Measurements from ENCODE around the gene ADAMTS12.

Gene ADAMTS12

GRCh38 chr5:33631786-33632185, 260.0 kb downstream of the ADAMTS12 start:
- ATAC-seq: no peak
- TF ChIP-seq ZNF70 (CRISPR knock-in tag; IDR thresholded peaks at IDR 0.05) (no peak), RARB (CRISPR knock-in tag; IDR thresholded peaks at IDR 0.05) (no peak), SNAI2 (CRISPR knock-in tag; IDR thresholded peaks at IDR 0.05) (no peak), ZNF565 (CRISPR knock-in tag; conservative IDR thresholded peaks at IDR 0.05; ENCODE audit: low read depth) (no peak), BACH2 (CRISPR knock-in tag; IDR thresholded peaks at IDR 0.05; ENCODE audit: borderline replicate concordance) (no peak), ISL1 (CRISPR knock-in tag; IDR thresholded peaks at IDR 0.05) (no peak), CREB5 (CRISPR knock-in tag; IDR thresholded peaks at IDR 0.05; ENCODE audit: low read depth) (no peak), ZFP30 (CRISPR knock-in tag; IDR thresholded peaks at IDR 0.05) (no peak), ZC3H10 (CRISPR knock-in tag; IDR thresholded peaks at IDR 0.05) (no peak)
- TF ChIP-seq, protein P1, sequence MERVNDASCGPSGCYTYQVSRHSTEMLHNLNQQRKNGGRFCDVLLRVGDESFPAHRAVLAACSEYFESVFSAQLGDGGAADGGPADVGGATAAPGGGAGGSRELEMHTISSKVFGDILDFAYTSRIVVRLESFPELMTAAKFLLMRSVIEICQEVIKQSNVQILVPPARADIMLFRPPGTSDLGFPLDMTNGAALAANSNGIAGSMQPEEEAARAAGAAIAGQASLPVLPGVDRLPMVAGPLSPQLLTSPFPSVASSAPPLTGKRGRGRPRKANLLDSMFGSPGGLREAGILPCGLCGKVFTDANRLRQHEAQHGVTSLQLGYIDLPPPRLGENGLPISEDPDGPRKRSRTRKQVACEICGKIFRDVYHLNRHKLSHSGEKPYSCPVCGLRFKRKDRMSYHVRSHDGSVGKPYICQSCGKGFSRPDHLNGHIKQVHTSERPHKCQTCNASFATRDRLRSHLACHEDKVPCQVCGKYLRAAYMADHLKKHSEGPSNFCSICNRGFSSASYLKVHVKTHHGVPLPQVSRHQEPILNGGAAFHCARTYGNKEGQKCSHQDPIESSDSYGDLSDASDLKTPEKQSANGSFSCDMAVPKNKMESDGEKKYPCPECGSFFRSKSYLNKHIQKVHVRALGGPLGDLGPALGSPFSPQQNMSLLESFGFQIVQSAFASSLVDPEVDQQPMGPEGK (CRISPR knock-in tag; IDR thresholded peaks at IDR 0.05; ENCODE audit: borderline replicate concordance): no peak

GRCh38 chr5:33631139-33631538, 260.7 kb downstream of the ADAMTS12 start:
- ATAC-seq: no peak
- TF ChIP-seq CSDC2 (CRISPR knock-in tag; IDR thresholded peaks at IDR 0.05): no peak
- TF ChIP-seq ISL1 (CRISPR knock-in tag; IDR thresholded peaks at IDR 0.05): no peak
- TF ChIP-seq, protein P2, sequence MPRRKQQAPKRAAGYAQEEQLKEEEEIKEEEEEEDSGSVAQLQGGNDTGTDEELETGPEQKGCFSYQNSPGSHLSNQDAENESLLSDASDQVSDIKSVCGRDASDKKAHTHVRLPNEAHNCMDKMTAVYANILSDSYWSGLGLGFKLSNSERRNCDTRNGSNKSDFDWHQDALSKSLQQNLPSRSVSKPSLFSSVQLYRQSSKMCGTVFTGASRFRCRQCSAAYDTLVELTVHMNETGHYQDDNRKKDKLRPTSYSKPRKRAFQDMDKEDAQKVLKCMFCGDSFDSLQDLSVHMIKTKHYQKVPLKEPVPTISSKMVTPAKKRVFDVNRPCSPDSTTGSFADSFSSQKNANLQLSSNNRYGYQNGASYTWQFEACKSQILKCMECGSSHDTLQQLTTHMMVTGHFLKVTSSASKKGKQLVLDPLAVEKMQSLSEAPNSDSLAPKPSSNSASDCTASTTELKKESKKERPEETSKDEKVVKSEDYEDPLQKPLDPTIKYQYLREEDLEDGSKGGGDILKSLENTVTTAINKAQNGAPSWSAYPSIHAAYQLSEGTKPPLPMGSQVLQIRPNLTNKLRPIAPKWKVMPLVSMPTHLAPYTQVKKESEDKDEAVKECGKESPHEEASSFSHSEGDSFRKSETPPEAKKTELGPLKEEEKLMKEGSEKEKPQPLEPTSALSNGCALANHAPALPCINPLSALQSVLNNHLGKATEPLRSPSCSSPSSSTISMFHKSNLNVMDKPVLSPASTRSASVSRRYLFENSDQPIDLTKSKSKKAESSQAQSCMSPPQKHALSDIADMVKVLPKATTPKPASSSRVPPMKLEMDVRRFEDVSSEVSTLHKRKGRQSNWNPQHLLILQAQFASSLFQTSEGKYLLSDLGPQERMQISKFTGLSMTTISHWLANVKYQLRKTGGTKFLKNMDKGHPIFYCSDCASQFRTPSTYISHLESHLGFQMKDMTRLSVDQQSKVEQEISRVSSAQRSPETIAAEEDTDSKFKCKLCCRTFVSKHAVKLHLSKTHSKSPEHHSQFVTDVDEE (CRISPR knock-in tag; IDR thresholded peaks at IDR 0.05): no peak
- TF ChIP-seq OSR1 (CRISPR knock-in tag; IDR thresholded peaks at IDR 0.05): no peak
- no peak for TF ChIP-seq ZFP3 (CRISPR knock-in tag; IDR thresholded peaks at IDR 0.05)
- TF ChIP-seq, protein P3, sequence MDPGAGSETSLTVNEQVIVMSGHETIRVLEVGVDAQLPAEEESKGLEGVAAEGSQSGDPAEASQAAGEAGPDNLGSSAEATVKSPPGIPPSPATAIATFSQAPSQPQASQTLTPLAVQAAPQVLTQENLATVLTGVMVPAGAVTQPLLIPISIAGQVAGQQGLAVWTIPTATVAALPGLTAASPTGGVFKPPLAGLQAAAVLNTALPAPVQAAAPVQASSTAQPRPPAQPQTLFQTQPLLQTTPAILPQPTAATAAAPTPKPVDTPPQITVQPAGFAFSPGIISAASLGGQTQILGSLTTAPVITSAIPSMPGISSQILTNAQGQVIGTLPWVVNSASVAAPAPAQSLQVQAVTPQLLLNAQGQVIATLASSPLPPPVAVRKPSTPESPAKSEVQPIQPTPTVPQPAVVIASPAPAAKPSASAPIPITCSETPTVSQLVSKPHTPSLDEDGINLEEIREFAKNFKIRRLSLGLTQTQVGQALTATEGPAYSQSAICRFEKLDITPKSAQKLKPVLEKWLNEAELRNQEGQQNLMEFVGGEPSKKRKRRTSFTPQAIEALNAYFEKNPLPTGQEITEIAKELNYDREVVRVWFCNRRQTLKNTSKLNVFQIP (CRISPR knock-in tag; IDR thresholded peaks at IDR 0.05; ENCODE audit: borderline replicate concordance, low read depth): no peak
- no peak for TF ChIP-seq TOX (CRISPR knock-in tag; IDR thresholded peaks at IDR 0.05; ENCODE audit: borderline replicate concordance)
- TF ChIP-seq, protein P1 (CRISPR knock-in tag; IDR thresholded peaks at IDR 0.05; ENCODE audit: borderline replicate concordance): no peak

- no peak for ATAC-seq
- TF ChIP-seq BACH2 (CRISPR knock-in tag; IDR thresholded peaks at IDR 0.05; ENCODE audit: borderline replicate concordance): no peak
- TF ChIP-seq PPARA (CRISPR knock-in tag; IDR thresholded peaks at IDR 0.05; ENCODE audit: borderline replicate concordance): no peak
- TF ChIP-seq TCF4 (CRISPR knock-in tag; IDR thresholded peaks at IDR 0.05; ENCODE audit: borderline replicate concordance): no peak
- TF ChIP-seq CREB5 (CRISPR knock-in tag; IDR thresholded peaks at IDR 0.05; ENCODE audit: low read depth): no peak
- TF ChIP-seq ZNF70 (CRISPR knock-in tag; IDR thresholded peaks at IDR 0.05): no peak
- no peak for TF ChIP-seq CSDC2 (CRISPR knock-in tag; IDR thresholded peaks at IDR 0.05)
- TF ChIP-seq OSR1 (CRISPR knock-in tag; IDR thresholded peaks at IDR 0.05): no peak
Measured at GRCh38 chr5:33629999-33630398, 261.8 kb downstream of the ADAMTS12 start.

All from SK-N-SH treated with all-trans-retinoic acid at 6 μM for 48 hours (cell line).